T47D (cell line): Measurements from ENCODE around the gene ERVW-1.
"Not testable (repeated sequence)": the region's sequence is repeated elsewhere in the genome, so short reads cannot be mapped to it uniquely, and the experiment has no call there.

Experiments used
- DNase-seq, 2 experiments: peaks; one replicate each; pipeline versions ENCODE4 v3.0.0 to v3.0.0-alpha.2; 2011 to 2012; ENCODE audit warnings: low read depth in 1 of 2, low spot score in 1 of 2
- JUND ChIP-seq: IDR thresholded peaks from 2 replicates; pipeline ENCODE4 v1.6.1; 2012; ENCODE audit warnings: low read depth
- in situ Hi-C: cut with HindIII; loops from 2 replicates; pipeline ENCODE4 v1.10.0; 2016; ENCODE audit warnings: low sequenced_read_pairs, low pct_unique_long_range_greater_than_20kb

Gene ERVW-1

DNA sequence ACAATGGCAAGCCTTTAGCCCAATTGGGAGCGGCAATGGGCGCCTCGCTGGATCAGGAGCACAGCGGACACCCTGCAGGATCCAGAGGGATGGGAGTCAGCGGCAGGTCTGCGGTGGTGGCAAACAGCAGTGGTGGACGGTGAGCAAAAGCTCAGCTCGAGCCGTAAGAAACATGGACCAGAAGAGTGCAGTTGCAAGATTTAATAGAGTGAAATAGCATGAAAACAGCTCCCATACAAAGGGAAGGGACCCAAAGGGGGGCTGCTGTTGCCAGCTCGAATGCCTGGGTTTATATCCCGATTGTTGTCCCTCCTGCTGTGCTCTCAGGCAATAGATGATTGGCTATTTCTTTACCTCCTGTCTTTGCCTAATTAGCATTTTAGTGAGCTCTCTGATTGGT is at the start of gene ERVW-1:
TSS of gene ERVW-1 (minus strand) at position 266 of the 400 bp plus-strand sequence. CDS start 7,565 bp downstream, outside the sequence.
- DNase-seq, in situ Hi-C loops: not testable (repeated sequence)

DNA sequence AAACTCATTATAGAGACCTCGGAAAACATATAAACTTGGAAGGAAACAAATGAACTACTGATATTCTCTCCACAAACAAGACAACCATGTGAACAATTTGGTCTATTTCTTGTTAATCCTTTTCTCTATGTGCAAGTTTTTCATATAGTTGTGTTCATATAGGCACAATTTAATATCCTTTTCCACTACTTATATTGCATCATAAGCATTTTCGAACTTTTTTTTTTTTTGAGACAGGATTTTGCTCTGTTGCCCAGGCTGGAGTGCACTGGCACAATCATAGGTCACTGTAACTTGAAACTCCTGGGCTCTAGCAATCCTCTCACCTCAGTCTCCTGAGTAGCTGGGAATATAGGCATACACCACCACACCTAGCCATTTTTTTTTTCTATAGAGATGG is 45.4 kb upstream of the ERVW-1 start:
- DNase-seq, result no peak
- in situ Hi-C loops, result no loop called here
- TF ChIP-seq JUND, result no peak

DNA sequence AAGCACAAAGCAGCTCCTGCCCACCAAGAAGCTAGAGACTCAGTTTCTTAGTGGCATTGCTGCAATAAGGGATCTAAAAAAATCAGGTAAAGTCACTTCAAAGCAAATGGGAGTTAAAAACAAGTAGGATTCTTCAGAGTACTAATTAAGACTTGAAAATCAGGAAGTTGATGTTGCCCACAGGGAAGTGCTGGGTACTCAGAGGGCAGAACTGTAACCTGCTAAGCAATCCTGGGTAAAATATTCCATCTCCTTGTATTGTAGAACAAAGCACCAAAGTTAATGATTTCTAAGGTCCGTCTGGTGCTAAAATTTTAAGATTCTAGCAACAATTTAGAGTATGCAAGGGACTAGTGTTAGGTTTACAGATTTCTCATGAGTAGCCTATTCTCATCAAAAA is 42.3 kb upstream of the ERVW-1 start:
- in situ Hi-C loops, result no loop called here
- no peak for TF ChIP-seq JUND
- no peak for DNase-seq

DNA sequence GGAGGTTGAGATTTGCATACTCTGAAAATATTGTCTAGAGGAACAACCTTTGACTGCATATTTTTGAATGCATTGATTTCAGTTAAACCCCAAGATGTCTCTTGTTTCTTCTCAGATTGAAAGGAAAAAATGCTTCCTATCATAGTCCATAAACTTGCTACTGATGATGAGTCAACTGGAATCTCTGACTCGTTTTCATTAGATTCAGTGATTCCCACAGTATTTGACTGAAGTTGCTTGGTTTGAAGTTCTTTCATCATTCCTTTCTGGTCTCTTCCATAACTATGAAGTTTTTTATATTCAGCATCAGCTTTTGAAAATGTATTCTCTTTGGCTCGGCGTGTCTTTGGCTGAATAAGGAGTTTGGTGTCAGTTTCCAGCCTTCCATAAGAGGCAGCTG is 39.9 kb upstream of the ERVW-1 start:
- no peak for DNase-seq
- no peak for TF ChIP-seq JUND
- in situ Hi-C loops, result no loop called here

DNA sequence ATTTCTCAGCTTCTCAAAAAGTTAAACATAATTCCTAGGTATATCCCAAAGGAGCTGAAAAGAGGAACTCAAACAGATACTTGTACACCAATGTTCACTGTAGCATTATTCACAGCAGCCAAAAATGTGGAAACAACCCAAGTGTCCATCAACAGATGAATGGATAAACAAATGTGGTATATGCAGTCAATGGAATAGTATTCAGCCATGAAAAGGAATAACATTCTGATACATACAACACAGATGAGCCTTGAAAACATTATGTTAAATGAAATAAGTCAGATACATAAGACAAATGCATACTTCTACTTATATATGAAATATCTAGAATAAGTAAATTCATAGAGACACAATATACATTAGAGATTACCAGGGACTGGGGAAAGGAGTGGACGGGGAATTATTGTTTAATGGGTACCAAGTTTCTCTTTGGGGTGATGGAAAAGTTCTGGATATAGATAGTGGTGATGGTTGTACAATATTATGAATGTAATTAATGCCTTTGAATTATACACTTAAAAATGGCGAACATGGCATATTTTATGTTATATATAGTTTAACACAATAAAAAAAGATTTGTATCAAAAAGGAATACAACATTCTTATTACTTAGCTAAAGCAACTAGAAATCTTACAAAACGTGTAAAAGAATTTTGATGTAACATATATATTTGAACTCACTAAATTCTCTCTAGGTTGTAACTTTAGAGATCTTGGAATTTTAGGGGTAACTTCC is 35.6 kb upstream of the ERVW-1 start:
- TF ChIP-seq JUND, result no peak
- DNase-seq, result no peak
- in situ Hi-C loops, result no loop called here

- no peak for DNase-seq
- no peak for TF ChIP-seq JUND
- in situ Hi-C loops, result no loop called here
These were observed 31.2 kb upstream of the ERVW-1 start for GRCh38 chr7:92508946-92509345.

GRCh38 chr7:92506363-92506762 is 28.6 kb upstream of the ERVW-1 start:
- DNase-seq, result no peak
- in situ Hi-C loops, result no loop called here
- no peak for TF ChIP-seq JUND

DNA sequence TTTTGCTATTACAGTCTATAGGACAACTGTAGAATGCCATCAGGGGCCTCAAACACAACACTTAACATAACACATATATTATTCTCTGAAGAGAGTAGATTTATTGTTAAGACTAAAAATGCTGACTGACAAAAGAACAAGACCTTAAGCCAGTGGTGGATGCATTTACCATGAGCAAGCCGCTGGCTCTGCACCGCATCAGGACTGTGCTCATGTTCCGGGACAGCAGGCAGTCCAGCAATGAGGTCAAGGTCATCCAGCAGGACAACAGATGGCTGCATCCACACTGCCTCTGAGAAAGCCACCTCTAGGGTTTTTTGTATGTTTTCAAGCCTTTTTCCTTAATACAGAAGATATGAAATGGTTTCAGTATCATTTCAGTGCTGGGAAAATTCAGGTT is 26.8 kb upstream of the ERVW-1 start:
- no peak for DNase-seq
- in situ Hi-C loops, result no loop called here
- no peak for TF ChIP-seq JUND

DNA sequence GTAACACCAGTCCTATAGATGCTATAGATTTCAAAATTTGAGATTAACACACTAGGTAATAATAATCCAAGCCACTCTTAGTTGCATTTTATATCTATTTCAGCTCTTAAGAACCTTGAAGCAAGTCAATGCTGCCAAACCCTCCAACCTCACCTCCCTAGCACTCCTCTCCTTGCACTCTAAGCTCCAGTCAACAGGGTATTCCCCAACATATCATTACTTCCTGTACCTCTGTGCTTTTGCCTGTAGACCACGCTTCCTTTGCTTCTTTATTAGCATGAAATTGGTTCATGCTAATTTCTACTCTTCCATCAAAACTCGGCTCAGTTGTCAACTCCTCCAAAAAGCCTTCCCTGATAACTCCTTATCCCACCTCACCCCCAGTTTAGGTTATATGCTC is 26.0 kb upstream of the ERVW-1 start:
- no peak for TF ChIP-seq JUND
- DNase-seq, result no peak
- in situ Hi-C loops, result no loop called here

DNA sequence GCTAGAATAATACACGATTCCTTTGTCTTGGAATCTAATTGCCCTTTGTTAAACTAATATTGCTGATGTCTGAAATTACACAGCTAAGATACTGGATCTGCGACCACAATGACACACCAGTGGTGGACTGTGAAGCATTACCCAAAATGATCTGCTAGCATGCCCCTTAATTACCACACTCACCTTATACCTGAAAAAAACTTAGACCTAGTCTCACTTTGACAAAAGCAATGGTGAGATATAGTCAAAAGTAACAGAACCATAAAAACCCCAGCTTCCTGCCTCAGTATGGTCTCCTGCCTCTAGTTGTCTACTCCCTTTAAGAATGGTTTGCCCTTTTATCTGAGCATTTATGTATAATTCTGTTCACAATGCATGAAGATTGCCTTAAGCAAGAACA is 20.8 kb upstream of the ERVW-1 start:
- in situ Hi-C loops, result no loop called here
- no peak for TF ChIP-seq JUND
- DNase-seq, result no peak

GRCh38 chr7:92496876-92497275 is 19.1 kb upstream of the ERVW-1 start:
- TF ChIP-seq JUND, result no peak
- in situ Hi-C loops, result no loop called here
- DNase-seq, result no peak

DNA sequence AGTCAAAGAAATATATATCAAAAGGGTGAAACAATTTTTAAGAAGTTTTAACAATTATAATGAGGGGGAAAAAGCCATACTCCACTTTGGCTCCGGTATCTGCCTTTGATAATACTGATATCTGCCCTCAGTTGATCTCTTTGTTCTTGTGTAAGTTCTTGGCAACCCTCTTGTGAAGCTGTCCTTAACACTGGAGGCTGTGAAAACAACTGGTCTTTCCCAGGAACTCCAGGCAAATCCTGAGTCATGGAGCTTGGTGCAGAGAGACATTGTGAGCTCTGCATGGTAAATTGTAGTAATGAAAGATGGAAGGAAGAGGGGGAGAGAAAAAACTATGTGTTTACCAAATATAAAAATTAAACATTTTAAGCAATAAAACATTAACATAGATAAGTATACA is 11.9 kb upstream of the ERVW-1 start:
- DNase-seq, result no peak
- TF ChIP-seq JUND, result no peak
- in situ Hi-C loops, result no loop called here

- in situ Hi-C loops, result no loop called here
- DNase-seq, result no peak
These were observed 10.1 kb upstream of the ERVW-1 start for GRCh38 chr7:92487804-92488203.

DNA sequence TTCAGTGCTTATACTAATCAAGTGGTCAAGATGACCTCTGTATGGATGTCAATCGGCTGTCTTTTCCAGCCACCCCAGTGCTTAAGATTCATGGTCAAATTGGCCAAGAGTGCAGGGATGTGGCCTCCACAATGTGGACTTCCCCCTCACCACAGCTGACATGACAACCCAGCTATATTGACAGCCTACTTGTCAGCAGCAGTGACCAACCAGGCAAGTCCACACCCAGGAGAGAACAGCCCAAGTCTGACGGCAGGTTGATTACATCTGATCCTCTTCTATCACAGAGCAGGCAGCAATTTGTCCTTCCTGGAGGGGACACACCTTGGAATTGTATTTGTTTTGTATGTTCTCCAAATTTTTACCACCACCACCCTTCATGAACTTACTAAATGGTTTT is 8.2 kb upstream of the ERVW-1 start:
- DNase-seq, result no peak
- no peak for TF ChIP-seq JUND
- in situ Hi-C loops, result no loop called here

More at GRCh38 chr7:92487804-92488203, 10.1 kb upstream of the ERVW-1 start:
- no peak for TF ChIP-seq JUND
